Stimulated activated CD8-positive, alpha-beta memory T cell treated with anti-CD3 and anti-CD28 coated beads, Interleukin-2, amount 100 ng/mL, for 48 hours (primary cell): ENCODE measurements around the gene CCDC107.
"Not testable (repeated sequence)": the region's sequence is repeated elsewhere in the genome, so short reads cannot be mapped to it uniquely, and the experiment has no call there.

Experiments used
- DNase-seq, 2 donors: peaks; one replicate each; pipeline ENCODE4 v3.0.0-alpha.2; 2020; ENCODE audit warnings: low read depth in 2 of 2

The CCDC107 gene

DNA sequence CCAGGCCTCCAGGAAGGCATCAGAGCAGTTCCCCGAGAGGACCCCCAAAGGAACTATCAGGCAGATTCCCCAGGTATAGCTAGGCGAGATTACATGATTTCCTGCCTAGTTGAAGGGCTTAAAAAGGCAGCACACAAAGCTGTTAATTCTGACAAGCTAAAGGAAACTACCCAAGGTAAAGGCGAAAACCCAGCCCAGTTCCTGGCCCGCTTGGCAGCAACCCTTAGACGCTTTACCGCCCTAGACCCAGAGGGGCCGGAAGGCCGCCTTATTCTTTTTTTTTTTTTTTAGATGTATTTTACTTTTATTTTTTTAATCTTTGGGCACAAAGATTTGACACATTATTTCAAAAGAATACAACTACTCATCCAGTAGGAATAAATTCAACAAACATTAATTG lies 19.3 kb upstream of the CCDC107 start:
- DNase-seq = not testable (repeated sequence)

DNA sequence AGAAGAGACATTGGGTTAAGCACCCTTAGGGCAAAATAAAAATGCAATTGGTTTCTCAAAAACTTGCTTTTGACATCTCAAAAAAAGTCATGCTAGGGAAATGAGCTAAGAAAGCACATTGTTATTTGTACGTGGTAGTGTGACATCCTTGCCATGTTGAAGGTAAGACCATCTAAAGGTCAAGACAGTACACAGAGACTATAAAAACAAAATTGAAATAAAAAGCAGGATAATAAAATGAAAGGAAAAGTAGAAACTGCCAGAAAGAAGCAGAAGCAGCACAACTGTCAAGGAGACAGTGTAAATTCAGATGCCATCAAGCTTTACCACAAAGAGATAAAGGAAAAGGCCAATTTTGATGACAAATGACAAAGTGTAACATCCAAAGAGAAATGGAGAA lies 18.9 kb upstream of the CCDC107 start:
- not testable (repeated sequence) for DNase-seq

- no peak for DNase-seq
Measured at GRCh38 chr9:35639631-35640030, 18.5 kb upstream of the CCDC107 start.

DNA sequence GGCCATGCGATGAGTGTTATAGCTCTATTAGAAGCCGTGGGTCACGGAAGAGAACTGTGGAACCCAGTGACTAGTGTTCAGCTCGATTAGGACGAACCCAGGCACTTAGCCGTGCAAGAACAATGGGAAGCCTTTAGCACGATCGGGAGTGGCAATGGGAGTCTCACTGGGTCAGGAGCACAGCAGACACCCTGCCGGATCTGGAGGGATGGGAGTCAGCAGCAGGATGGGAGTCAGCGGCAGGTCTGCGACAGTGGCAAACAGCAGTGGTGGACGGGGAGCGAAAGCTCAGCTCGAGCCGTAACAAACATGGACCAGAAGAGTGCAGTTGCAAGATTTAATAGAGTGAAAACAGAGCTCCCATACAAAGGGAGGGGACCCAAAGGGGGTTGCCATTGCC lies 17.7 kb upstream of the CCDC107 start:
- DNase-seq = not testable (repeated sequence)

DNA sequence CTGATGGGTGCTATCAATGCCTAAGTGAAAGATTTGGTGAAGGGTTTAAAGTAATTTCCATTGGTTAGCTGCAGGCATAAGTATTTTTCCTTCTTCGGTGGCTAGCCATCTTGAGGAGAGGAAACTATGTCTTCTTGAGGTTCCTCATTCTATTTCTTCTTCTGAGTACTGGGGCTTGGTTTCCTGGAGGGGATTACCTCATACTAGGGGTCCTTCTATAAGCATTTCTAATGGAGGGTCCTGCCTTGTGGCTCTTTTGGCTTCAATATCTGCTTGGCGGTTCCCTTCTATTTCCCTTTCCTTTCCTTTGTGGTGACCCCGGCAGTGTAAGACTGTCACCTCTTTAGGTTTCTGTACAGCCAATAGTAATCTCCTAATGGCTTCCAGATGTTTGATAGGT lies 16.6 kb upstream of the CCDC107 start:
- DNase-seq = not testable (repeated sequence)

DNA sequence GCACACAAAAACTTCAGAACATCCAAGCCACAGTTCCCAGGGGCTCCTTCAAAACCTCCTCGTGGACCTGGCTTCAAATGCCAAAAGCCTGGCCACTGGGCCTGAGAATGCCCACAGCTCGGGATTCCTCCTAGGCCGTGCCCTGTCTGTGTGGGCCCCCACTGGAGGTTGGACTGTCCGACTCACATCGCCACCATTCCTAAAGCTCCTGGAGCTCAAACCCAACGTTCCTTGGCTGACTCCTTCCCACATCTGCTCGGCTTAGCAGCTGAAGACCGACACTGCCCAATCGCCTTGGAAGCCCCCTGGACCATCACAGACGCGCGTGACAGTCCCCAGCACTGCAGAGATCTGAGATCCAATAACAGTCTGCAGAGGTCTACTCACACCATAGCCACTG lies 15.0 kb upstream of the CCDC107 start:
- DNase-seq = no peak

GRCh38 chr9:35645736-35646135 lies 12.4 kb upstream of the CCDC107 start:
- DNase-seq = not testable (repeated sequence)

DNA sequence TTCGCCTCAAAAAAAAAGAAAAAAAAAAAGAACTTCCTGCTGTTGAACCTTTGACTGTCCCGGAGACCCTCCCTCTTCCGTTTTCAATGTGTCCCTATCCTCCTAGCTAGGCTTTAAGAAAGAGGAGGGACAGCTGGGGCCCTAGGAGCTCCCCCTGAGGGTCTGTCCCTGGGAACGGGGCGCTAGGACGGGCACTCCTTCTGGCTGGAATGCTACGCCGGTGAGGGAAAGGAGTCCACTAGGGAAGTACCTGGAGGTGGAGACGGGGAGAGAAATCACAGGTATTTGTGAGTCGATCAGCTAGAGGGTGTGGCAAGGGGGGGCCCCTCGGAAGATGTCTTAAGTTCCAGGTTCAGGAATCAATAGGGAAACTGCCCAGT lies 11.9 kb upstream of the CCDC107 start:
- no peak for DNase-seq

- DNase-seq = peak; percentile 88 to 89
Measured at GRCh38 chr9:35646533-35647265, 11.4 kb upstream of the CCDC107 start.

DNA sequence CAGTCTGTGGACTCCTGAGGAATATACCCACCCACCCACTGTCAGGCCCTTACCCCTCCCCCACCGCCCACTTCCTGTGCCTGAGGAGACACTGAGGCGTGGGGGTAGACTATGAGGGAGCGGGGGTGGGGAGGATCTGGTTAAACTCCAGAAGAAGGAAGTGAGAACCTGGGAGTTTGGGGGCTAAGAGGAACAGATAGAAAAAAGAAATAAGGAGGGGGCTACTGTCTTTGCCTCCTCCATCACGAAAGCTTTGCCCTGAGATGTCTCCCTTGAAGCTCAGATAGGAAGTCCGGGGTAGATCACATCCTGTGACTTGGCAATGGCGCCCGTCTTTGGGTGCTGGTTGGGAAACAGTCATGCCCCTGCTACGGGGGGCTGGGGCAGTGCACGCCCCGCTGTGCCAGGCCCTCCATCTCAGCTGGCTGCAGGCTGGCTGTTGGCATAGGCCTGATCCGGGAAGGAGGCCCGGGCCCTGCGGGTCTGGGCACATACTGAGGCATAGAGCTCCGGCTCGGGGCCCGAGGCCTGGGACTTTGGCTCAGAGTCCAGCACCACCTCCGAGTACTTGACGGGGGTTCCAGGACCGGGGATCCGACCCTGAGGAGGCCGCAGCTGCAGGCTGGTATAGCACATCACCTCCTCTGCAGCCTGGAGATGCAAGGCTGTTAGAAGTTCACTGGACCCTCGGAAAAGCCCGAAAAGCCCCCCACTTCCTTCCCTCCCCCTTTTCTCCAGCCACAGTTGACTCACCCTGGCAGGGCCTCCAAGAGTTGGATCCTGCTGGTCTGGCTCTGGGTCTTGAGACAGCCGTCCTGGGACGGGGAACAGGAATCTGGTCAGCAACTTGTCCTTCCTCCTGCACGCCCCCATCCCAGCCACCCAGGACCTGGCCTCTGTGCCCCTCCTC lies 8.4 kb upstream of the CCDC107 start:
- no peak for DNase-seq

DNA sequence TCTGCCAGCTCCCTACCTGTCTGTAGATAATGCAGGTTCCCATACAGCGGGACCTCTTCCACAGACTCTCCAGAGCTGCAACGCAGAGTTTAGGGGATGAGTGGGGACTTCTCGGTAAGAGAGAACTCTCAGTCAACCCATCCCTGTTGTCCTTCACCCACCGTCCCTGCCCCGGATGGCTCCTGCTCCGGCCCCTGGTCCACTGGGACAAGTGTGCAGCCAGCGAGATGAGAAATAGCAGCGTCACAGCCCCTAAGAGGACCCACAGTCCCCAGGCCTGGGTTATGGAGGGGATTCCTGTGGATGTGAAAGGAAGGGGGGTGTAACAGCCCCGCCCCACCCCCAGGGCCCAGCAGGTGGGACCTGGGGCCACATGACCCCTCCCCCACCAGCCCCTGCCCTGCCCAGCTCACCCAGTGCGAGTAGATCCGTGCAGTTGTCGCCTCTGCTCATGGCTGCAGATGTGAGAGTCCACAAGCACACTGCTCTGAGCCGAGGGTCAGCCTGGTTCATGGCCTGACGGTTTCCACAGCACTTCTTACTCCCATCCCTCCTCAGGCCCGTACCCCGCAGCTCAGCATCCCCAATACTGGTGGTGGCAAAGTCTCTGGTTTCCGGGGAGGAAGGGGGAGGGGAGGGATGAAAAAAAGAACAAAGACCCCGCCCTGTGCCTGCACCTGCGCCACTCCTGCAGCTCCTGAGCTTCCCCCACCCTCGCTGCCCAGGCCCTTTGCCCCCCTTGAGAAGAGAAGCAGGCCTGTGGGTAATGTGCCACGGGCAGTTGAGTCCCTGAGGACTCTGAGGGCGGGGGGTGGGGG lies 7.5 kb upstream of the CCDC107 start, which contains the start of gene SIT1:
TSS of gene SIT1 (minus strand) at position 591 of the 818 bp plus-strand sequence. CDS start at position 513, 78 bp downstream.
- DNase-seq = no peak

DNA sequence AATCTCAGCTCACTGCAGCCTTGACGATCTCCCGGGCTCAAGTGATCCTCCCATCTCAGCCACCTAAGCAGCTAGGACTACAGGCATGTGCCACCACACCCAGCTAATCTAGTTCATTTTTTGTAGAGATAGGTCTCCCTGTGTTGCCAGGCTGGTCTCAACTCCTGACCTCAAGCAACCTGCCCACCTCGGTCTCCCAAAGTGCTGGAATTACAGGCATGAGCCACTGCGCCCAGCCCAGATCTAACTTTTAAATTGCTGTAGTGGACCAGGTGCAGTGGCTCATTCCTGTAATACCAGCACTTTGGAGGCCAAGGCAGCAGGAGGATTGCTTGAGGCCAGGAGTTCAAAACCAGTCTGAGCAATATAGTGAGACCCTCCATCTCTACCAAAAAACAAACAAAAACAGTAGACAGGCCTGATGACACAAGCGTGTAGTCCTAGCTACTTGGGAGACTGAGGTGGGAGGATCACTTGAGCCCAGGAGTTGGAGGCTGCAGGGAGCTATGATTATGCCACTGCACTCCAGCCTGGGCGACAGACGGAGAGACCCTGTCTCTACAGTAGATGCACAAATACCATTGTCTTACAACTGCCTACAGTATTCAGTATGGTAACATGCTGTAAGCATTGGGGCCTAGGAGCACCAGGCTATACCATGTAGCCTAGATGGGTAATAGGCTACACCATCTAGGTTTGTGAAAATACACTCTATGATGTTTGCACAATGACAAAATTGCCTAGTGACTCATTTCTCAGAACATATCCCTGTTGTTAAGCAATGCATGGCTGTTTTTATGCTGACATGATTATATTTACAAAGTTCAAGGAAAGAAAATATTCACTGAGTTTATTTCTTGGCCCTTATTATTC lies 5.9 kb upstream of the CCDC107 start:
- no peak for DNase-seq

- DNase-seq = no peak
Measured at GRCh38 chr9:35652829-35653209, 5.3 kb upstream of the CCDC107 start.

DNA sequence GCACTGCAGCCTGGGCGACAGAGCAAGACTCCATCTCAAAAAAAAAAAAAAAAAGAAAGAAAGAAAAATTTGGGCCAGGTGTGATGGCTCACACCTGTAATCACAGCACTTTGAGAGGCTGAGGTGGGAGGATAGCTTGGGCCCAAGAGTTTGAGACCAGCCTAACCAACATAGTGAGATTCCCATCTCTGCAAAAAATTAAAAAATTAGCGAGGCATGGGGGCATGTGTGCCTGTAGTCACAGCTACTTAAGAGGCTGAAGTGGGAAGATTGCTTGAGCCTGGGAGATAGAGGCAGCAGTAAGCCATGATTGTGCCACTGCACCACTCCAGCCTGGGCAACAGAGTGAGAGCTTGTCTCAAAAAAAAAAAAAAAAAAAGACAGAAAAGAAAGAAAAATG lies 4.5 kb upstream of the CCDC107 start:
- no peak for DNase-seq

DNA sequence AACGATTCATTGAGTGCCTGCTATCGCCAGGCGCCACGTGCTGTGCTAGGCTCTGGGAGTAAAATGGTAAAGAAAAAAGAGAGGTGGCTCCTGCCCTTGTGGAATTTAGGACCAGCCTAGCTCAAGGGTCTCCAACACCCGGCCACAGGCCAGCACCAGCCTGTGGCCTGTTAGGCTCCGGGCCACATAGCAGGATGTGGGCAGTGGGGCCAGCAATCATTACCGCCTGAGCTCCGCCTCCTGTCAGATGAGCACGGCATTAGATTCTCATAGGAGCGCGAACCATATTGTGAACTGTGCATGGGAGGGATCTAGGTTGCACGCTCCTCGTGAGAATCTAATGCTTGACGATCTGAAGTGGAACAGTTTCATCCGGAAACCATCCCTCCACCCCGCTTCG lies 1.7 kb upstream of the CCDC107 start:
- DNase-seq = no peak

GRCh38 chr9:35656831-35657545 lies 1.1 kb upstream of the CCDC107 start:
- DNase-seq = no peak

DNA sequence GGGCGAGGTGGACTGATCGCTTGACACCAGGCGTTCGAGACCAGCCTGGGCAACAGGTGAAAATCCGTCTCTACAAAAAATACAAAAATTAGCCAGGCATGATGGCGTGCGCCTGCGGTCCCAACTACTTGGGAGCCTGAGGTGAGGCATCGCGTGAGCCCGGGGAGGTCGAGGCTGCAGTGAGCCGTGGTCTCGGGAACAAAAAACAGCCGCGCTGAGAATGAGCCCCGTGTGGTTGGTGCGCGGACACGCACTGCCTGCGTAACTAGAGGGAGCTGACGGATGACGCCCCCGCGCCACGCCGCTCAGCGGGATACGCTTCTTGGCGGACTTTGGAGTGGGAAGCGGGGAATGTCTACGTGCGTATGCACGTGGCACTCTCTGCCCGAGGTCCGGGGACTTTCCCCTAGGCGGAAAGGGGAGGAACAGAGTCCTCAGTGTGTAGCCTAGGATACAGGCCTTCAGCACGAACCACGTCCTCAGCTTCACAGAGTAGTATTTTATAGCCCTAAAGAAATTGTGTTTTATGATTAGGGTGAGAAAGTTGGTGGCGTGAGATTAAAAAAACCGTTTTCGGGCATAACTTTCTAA lies 451 bp upstream of the CCDC107 start, which contains the start of gene RMRP:
TSS of gene RMRP (minus strand) at position 474 of the 591 bp plus-strand sequence.
- peak; percentile 91 to 95 for DNase-seq

- no peak for DNase-seq
Measured at GRCh38 chr9:35658968-35659220, 802 bp downstream of the CCDC107 start.

GRCh38 chr9:35659340-35659739 lies 1.2 kb downstream of the CCDC107 start:
- DNase-seq = no peak

DNA sequence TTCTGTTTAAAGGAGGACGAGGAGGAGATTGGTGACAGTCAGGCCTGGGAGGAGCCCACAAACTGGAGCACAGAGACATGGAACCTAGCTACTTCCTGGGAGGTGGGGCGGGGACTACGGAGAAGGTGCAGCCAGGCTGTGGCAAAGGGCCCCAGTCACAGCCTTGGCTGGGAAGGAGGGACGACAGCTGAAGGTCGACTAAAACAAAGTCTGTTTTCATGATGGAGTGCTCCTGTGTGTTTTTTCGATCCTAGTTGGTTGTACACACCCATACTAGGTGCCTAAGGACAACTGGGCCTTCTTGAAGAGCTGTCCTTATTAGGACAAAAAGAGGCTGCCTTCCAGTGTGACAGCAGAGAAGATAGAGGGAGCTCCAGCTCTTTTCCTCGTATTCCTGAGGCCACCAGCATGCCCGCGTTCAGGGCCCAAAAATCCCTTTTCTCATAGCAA lies 2.9 kb downstream of the CCDC107 start:
- no peak for DNase-seq
